Esophagus (tissue), 2 donors: ENCODE measurements around the gene PLK5. TPM values are rescaled to one million over a fixed set of nuclear protein-coding genes. Genes with fewer than 3 reads are reported as not detected.
"Not testable (repeated sequence)": the region's sequence is repeated elsewhere in the genome, so short reads cannot be mapped to it uniquely, and the experiment has no call there.

Source experiments
- H3K27ac ChIP-seq, 2 donors: one replicate each; pipeline ENCODE4 v1.5.1; 2013; ENCODE audit warnings: low read depth in 2 of 2, mild to moderate bottlenecking in 2 of 2, inconsistent platforms in 1 of 2, low read length in 1 of 2, moderate library complexity in 1 of 2
- H3K27me3 ChIP-seq, 2 donors: one replicate each; pipeline ENCODE4 v1.6.1; 2013; ENCODE audit warnings: low read length in 2 of 2, control low read depth in 1 of 2, mild to moderate bottlenecking in 1 of 2; ENCODE audit not compliant: insufficient read depth in 2 of 2, control insufficient read depth in 1 of 2
- H3K36me3 ChIP-seq, 2 donors: one replicate each; pipeline ENCODE4 v1.6.1; 2013; ENCODE audit warnings: low read length in 1 of 2; ENCODE audit not compliant: control insufficient read depth in 2 of 2, insufficient read depth in 2 of 2
- H3K4me1 ChIP-seq, 2 donors: one replicate each; pipeline ENCODE4 v1.6.1; 2013; ENCODE audit warnings: low read length in 1 of 2; ENCODE audit not compliant: control insufficient read depth in 2 of 2, insufficient read depth in 2 of 2
- H3K4me3 ChIP-seq, 2 donors: one replicate each; pipeline ENCODE4 v1.5.1; 2013; ENCODE audit warnings: low read length in 2 of 2, mild to moderate bottlenecking in 2 of 2, low read depth in 1 of 2, moderate library complexity in 1 of 2
- H3K9me3 ChIP-seq, 2 donors: one replicate each; pipeline ENCODE4 v1.6.1; 2013; ENCODE audit warnings: mild to moderate bottlenecking in 2 of 2, low read depth in 1 of 2, low read length in 1 of 2, moderate library complexity in 1 of 2; ENCODE audit not compliant: control insufficient read depth in 2 of 2, insufficient read depth in 1 of 2
- WGBS, 2 donors: extraction: QIAGEN DNeasy Blood & Tissue Kit; methylation state at CpG; one replicate each; pipeline ENCODE4 v1.1.7; 2013; 5-methylcytosine and 5-hydroxymethylcytosine counted together
- polyA plus RNA-seq, 2 donors: library from polyadenylated mRNA; stranded (reverse); fragments of 200-250 nt; gene quantifications; one replicate each; pipeline ENCODE4 v1.2.3, GENCODE V29; 2013
- donor health status: healthy with polysubstance abuse.
- donor health status: Bipolar disorder and iron deficiency.

PLK5 gene
- polyA plus RNA-seq, 2 donors, result 0.13 to 0.53 TPM

DNA sequence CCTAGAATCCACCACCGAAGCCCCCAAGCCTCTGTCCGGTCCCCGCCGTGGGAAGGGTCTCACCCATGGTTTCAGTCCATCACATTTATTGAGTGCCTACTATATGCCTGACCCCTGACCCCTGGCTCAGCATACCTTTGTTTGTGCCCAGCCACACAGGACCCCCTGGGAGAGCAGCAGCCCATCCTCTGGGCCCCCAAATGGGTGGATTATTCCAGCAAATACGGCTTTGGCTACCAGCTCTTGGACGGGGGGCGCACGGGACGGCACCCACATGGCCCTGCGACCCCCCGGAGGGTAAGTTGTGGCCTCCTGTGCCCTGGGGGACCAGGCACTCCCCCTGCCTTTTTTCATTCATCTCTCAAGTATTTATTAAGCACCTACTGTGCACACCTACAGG, 7.7 kb downstream of the PLK5 start:
- 82 to 89% methylated on average over 10 to 11 of the region's 11 CpGs for WGBS, 2 donors
- H3K4me3 ChIP-seq, result no peak overlapping the region
- no peak overlapping the region for H3K27ac ChIP-seq
- no peaks in the 10 kb centered on the region for H3K36me3 ChIP-seq
- H3K27me3 ChIP-seq, result no peaks in the 10 kb centered on the region
- H3K9me3 ChIP-seq, result peaks cover 3% of the 10 kb centered on the region in 2 donors
- H3K4me1 ChIP-seq, result no peaks in the 10 kb centered on the region

DNA sequence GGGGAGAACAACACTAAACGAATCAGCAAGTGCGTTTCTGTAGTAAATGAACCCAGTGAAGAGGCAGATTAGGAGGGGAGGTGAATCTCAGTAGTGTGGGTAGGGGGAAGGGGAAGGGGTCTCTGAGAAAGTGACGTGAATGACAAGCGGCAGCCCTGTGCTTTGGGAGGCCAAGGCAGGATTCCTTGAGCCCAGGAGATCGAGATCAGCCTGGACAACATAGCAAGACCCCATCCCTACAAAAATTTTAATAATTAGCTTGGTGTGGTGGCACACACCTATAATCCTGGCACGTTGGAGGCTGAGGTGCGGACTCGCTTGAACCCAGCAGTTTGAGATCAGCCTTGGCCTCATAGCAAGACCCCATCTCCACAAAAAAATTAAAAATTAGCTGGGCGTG, 8.1 kb downstream of the PLK5 start:
- Histone ChIP-seq H3K27me3 (no peaks in the 10 kb centered on the region), H3K36me3 (no peaks in the 10 kb centered on the region), H3K27ac (no peak overlapping the region), H3K4me1 (no peaks in the 10 kb centered on the region), H3K4me3 (no peak overlapping the region), H3K9me3 (peaks cover under 1 to 3% of the 10 kb centered on the region in 2 donors)
- WGBS, 2 donors, result 88 to 91% methylated on average over 9 of the region's 9 CpGs

DNA sequence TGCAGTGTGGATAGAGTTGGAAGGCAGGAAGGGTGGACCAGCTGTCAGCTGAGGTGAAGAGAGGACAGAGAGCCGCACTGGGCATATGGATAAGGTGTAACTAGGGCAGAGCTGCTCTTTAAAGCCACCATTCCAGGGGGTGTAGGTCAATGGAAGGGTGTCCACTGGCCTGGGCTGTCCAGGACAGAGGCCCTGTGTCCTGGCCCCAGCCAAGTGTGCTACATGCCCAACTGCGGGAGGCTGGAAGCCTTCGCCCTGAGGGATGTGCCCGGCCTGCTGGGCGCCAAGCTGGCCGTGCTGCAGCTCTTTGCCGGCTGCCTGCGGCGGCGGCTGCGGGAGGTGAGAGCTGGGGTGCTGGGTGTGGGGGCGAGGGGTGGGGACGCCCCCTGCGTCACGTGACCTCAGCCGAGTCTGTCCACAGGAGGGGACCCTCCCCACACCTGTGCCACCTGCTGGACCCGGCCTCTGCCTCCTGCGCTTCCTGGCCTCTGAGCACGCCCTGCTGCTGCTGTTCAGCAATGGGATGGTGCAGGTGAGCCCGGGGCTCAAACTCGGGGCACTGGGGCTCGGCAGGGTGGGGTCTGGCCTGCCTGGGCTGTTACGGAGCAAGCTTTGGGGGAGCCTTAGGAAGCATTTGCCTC, 9.8 kb downstream of the PLK5 start:
- no peak overlapping the region for H3K4me3 ChIP-seq
- WGBS, 2 donors, result 71 to 79% methylated on average over 15 to 23 of the region's 23 CpGs
- H3K36me3 ChIP-seq, result no peaks in the 10 kb centered on the region
- no peaks in the 10 kb centered on the region for H3K27me3 ChIP-seq
- H3K4me1 ChIP-seq, result no peaks in the 10 kb centered on the region
- H3K9me3 ChIP-seq, result no peaks in the 10 kb centered on the region
- no peak overlapping the region for H3K27ac ChIP-seq

DNA sequence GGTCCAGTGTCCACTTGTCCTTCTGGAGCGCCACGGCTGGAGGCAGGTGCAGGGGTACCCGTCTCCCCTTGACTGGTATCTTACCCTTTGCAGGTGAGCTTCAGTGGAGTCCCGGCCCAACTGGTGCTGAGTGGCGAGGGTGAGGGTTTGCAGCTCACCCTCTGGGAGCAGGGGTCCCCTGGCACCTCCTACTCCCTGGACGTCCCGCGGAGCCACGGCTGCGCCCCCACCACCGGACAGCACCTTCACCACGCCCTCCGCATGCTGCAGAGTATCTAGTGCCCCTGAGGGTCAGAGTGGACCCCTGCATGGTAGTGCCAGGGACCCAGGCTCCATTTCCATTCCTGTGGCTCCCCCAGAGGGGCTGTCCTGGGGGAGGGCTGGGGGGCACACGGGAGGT, 11.1 kb downstream of the PLK5 start:
- H3K9me3 ChIP-seq, result no peaks in the 10 kb centered on the region
- 85 to 91% methylated on average over 14 of the region's 14 CpGs for WGBS, 2 donors
- H3K27me3 ChIP-seq, result no peaks in the 10 kb centered on the region
- no peak overlapping the region for H3K4me3 ChIP-seq
- H3K4me1 ChIP-seq, result peaks cover 0 to 2% of the 10 kb centered on the region in 2 donors
- no peak overlapping the region for H3K27ac ChIP-seq
- no peaks in the 10 kb centered on the region for H3K36me3 ChIP-seq

DNA sequence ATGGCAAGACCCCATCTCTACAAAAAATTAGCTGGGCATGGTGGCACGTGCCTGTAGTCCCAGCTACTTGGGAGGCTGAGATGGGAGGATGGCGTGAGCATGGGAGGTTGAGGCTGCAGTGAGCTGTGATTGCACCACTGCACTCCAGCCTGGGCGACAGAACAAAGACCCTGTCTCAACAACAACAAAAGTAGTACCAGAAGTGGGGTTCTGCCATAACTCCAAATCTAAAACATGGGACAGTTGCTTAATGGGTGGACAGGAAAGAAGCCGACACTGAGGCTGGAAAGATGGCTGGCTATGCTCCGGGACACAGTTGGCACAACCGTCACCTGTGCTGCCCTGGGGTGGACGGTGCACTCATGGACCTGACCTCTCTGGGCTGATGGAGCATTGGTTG, 11.8 kb downstream of the PLK5 start:
- H3K27ac ChIP-seq, H3K27me3 ChIP-seq, H3K4me3 ChIP-seq, H3K9me3 ChIP-seq, H3K36me3 ChIP-seq, H3K4me1 ChIP-seq: not testable (repeated sequence)
- WGBS, 2 donors, result 90 to 95% methylated on average over 7 of the region's 7 CpGs

DNA sequence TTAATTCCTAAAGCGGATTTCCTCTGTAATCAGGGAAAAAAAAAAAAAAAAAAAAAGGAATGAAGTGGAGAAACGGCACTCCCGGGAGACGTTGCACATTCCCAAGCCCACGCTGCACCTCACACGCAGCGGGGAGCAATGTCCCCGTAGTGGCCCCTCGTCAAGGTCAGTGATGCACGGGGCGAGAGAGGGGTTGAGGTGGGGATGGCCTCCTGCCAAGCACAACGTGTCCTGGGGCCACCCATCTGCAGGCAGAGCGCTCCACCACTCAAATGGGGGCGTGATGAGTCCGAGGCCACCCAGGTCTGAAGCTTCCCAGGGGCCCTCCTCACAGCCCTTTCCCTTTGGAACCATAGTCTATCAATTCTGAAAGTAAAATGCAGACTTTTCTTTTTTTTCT, 15.1 kb downstream of the PLK5 start:
- Histone ChIP-seq H3K4me3 (no peak overlapping the region), H3K9me3 (peaks cover 0 to 2% of the 10 kb centered on the region in 2 donors), H3K36me3 (no peaks in the 10 kb centered on the region), H3K27ac (no peak overlapping the region), H3K4me1 (peaks cover 0 to 2% of the 10 kb centered on the region in 2 donors), H3K27me3 (no peaks in the 10 kb centered on the region)
- 18 to 32% methylated on average over 15 of the region's 15 CpGs for WGBS, 2 donors

DNA sequence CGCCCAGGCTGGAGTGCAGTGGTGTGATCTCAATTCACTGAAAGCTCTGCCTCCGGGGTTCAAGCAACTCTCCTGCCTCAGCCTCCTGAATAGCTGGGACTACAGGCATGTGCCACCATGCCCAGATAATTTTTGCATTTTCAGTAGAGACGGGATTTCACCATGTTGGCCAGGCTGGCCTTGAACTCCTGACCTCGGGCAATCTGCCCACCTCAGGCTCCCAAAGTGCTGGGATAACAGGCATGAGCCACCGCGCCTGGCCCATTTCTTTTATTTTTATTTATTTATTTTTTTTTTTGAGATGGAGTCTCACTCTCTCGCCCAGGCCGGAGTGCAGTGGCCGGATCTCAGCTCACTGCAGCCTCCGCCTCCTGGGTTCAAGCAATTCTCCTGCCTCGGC, 15.9 kb downstream of the PLK5 start:
- H3K27me3 ChIP-seq, H3K4me1 ChIP-seq, H3K36me3 ChIP-seq, H3K9me3 ChIP-seq, H3K4me3 ChIP-seq, H3K27ac ChIP-seq: not testable (repeated sequence)
- 82 to 83% methylated on average over 11 of the region's 11 CpGs for WGBS, 2 donors

DNA sequence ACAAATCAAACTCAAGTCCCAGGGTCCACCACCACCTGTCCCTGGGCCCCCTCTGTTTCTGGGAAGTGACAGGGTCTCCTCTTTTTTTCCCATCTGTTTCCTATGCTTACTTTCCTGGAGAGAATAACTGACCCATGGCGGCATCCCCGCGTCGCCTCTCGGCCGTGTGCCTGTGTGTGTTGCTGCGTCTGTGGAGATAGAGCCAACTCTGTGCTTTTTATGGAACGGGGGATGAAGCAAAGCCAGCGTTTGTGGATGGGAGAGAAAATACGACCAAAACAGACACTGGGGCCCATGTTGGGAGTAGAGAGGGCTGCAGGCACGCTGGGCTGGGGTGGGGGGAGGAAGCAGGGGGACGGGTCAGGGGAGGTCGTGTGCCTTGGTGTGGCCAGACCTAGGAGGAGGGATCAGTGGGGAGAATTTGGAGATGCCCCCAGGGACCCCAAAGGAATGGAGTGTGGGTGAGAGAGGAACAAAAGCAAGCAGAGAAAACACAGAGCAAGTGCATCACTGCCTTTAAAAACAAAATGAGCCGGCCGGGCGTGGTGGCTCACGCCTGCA, 16.6 kb downstream of the PLK5 start:
- no peak overlapping the region for H3K27ac ChIP-seq
- WGBS, 2 donors, result 23 to 28% methylated on average over 17 of the region's 17 CpGs
- H3K4me3 ChIP-seq, result no peak overlapping the region
- H3K27me3 ChIP-seq, result no peaks in the 10 kb centered on the region
- peaks cover 0 to 2% of the 10 kb centered on the region in 2 donors for H3K4me1 ChIP-seq
- H3K9me3 ChIP-seq, result peaks cover 0 to 2% of the 10 kb centered on the region in 2 donors
- H3K36me3 ChIP-seq, result no peaks in the 10 kb centered on the region

DNA sequence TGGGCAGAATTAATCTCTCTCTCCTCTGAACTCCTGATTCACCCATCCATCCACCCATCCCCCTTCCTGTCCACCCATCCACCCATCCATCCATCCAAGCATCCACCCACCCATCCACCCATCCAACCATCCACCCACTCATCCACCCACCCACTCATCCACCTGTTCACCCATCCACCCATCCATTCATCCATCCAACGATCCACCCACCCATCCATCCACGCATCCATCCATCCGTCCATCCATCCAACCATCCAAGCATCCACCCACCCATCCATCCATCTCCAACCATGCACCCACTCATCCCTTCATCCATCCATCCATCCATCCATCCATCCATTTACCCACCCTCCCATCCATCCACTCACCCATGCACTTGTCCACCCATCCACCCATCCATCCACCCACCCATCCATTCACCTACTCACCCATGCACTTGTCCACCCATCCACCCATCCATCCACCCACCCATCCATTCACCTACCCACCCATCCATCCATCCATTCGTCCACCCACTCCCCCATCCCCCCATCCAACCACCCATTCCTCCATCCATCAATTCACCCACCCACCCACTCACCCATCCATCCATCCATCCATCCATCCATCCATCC, 25.6 kb downstream of the PLK5 start:
- peaks cover 0 to 2% of the 10 kb centered on the region in 2 donors for H3K36me3 ChIP-seq
- H3K27me3 ChIP-seq, result no peaks in the 10 kb centered on the region
- no peak overlapping the region for H3K27ac ChIP-seq
- WGBS, 2 donors, result 79 to 82% methylated on average over 4 of the region's 4 CpGs
- H3K4me3 ChIP-seq, result no peak overlapping the region
- H3K9me3 ChIP-seq, result peaks cover 0 to 2% of the 10 kb centered on the region in 2 donors
- H3K4me1 ChIP-seq, result no peaks in the 10 kb centered on the region
